HCT116 (cell line): ENCODE results near the gene MFN2. TPM values are rescaled to one million over a fixed set of nuclear protein-coding genes. Genes with fewer than 3 reads are reported as not detected.

ENCODE experiments used
- ATAC-seq: fragments of 200-7000 bp; cut with Tn5 transposase; 2 replicates; pipeline ENCODE4 v1.9.1; 2020; ENCODE audit warnings: mild to moderate bottlenecking, moderate library complexity
- BruUV-seq: library from RNA; stranded (reverse); fragments of 400-500 nt; replicated peaks from 2 replicates; lab custom pipeline; 2021; lab: Mats Ljungman, UMichigan
- CTCF ChIA-PET: fragments of 300-600 bp; sonication (Branson Sonifier 250); formaldehyde crosslinking; loops from one replicate; lab custom pipeline; 2021; ENCODE audit warnings: antibody characterized with exemption; lab: Charles Lee
- POLR2A ChIA-PET: fragments of 300-600, 350-600 bp; sonication (Branson Sonifier 250); formaldehyde crosslinking; loops from one replicate; lab custom pipeline; 2021; ENCODE audit warnings: antibody characterized with exemption; lab: Charles Lee
- RAD21 ChIA-PET, 2 experiments: fragments of 300-600 bp; sonication (Branson Sonifier 250); formaldehyde crosslinking; loops; one replicate each; lab custom pipeline; 2023; ENCODE audit warnings: low total read pairs in 2 of 2; ENCODE audit not compliant: uncharacterized antibody in 2 of 2, unreplicated experiment in 2 of 2, low non-redundant PET in 1 of 2; lab: Charles Lee
- DNase-seq: peaks from one replicate; pipeline ENCODE4 v3.0.0-alpha.2; 2010; ENCODE audit warnings: low read depth, low spot score
- H2AFZ ChIP-seq: fragments of 200-600 bp; shearing (Covaris generic), sonication (generic); 2 replicates; pipeline ENCODE4 v1.6.1; 2017; ENCODE audit warnings: low read depth, mixed run types, mixed read lengths, antibody characterized with exemption, low read length; ENCODE audit not compliant: poor library complexity, severe bottlenecking
- H3K27ac ChIP-seq: 2 replicates; pipeline ENCODE4 v1.5.1; 2012; ENCODE audit warnings: low read depth, low read length
- H3K27me3 ChIP-seq: fragments of 200-600 bp; sonication (generic); 2 replicates; pipeline ENCODE4 v1.6.1; 2016; ENCODE audit warnings: mixed run types, low read length, mixed read lengths; ENCODE audit not compliant: insufficient read depth
- H3K36me3 ChIP-seq, 2 experiments: fragments of 200-500 bp in 1 of 2; fragments of 200-600 bp in 1 of 2; sonication (Bioruptor generic) in 1 of 2; sonication (generic) in 1 of 2; 2 replicates each; pipeline versions ENCODE4 v1.5.1 to v1.6.1; 2014 to 2016; ENCODE audit warnings: low read length in 2 of 2, inconsistent platforms in 1 of 2, mixed read lengths in 1 of 2, mixed run types in 1 of 2; ENCODE audit not compliant: insufficient read depth in 2 of 2, control insufficient read depth in 1 of 2
- H3K4me1 ChIP-seq, 2 experiments: fragments of 200-600 bp in 1 of 2; sonication (generic) in 1 of 2; 2 replicates each; pipeline versions ENCODE4 v1.5.1 to v1.6.1; 2012 to 2017; ENCODE audit warnings: low read length in 2 of 2, inconsistent platforms in 1 of 2, mild to moderate bottlenecking in 1 of 2, mixed read lengths in 1 of 2, mixed run types in 1 of 2, moderate library complexity in 1 of 2; ENCODE audit not compliant: insufficient read depth in 2 of 2, control insufficient read depth in 1 of 2
- H3K4me2 ChIP-seq: fragments of 200-600 bp; sonication (generic); 2 replicates; pipeline ENCODE4 v1.6.1; 2017; ENCODE audit warnings: mixed run types, low read length, mixed read lengths
- H3K4me3 ChIP-seq, 2 experiments: fragments of 200-600 bp in 1 of 2; sonication (generic) in 1 of 2; replicated peaks in 1 of 2; 2 replicates each; pipeline ENCODE4 v1.5.1; 2011 to 2016; ENCODE audit warnings: low read length in 2 of 2, control low read depth in 1 of 2, low read depth in 1 of 2, mild to moderate bottlenecking in 1 of 2, mixed read lengths in 1 of 2, mixed run types in 1 of 2
- H3K79me2 ChIP-seq: fragments of 200-600 bp; sonication (generic); 2 replicates; pipeline ENCODE4 v1.6.1; 2017; ENCODE audit warnings: mild to moderate bottlenecking, mixed run types, low read length, moderate library complexity, mixed read lengths; ENCODE audit not compliant: insufficient read depth
- H3K9ac ChIP-seq: fragments of 200-600 bp; sonication (generic); 2 replicates; pipeline ENCODE4 v1.6.1; 2016; ENCODE audit warnings: low read length, mixed read lengths
- H3K9me2 ChIP-seq: fragments of 200-600 bp; sonication (generic), shearing (Covaris generic); 2 replicates; pipeline ENCODE4 v1.6.1; 2017; ENCODE audit warnings: mixed run types, mild to moderate bottlenecking, moderate library complexity; ENCODE audit not compliant: insufficient read depth
- H3K9me3 ChIP-seq, 2 experiments: fragments of 200-500 bp in 1 of 2; fragments of 200-600 bp in 1 of 2; sonication (Bioruptor generic) in 1 of 2; sonication (generic) in 1 of 2; 2 replicates each; pipeline ENCODE4 v1.6.1; 2014 to 2017; ENCODE audit warnings: low read length in 2 of 2, mixed read lengths in 2 of 2, inconsistent platforms in 1 of 2, low read depth in 1 of 2, mild to moderate bottlenecking in 1 of 2, mixed run types in 1 of 2, moderate library complexity in 1 of 2; ENCODE audit not compliant: control insufficient read depth in 1 of 2, insufficient read depth in 1 of 2
- H4K20me1 ChIP-seq: fragments of 200-600 bp; sonication (generic), shearing (Covaris generic); 2 replicates; pipeline ENCODE4 v1.6.1; 2017; ENCODE audit warnings: mixed run types, mild to moderate bottlenecking, moderate library complexity; ENCODE audit not compliant: insufficient read depth
- POLR2A ChIP-seq: IDR thresholded peaks from 2 replicates; pipeline ENCODE4 v1.7.0; 2011; ENCODE audit warnings: borderline replicate concordance; ENCODE audit not compliant: insufficient read depth, insufficient read length; ENCODE audit errors: extremely low read depth
- intact Hi-C: fragments of 100-400 bp; cut with micrococcal nuclease; formaldehyde crosslinking; loops from 2 replicates; pipeline ENCODE4 v1.10.0; 2022
- total RNA-seq: library from RNA; stranded (reverse); gene quantifications from one replicate; pipeline ENCODE4 v1.2.1, GENCODE V29; 2021; ENCODE audit not compliant: unreplicated experiment
- TF ChIP-seq, protein P1 (sequence below), 3 experiments: fragments of 200-600 bp in 1 of 3; sonication (generic) in 1 of 3; IDR thresholded peaks in 2 of 3; conservative IDR thresholded peaks in 1 of 3; 2 replicates each; pipeline ENCODE4 v1.5.1; 2012 to 2017; ENCODE audit warnings: low read depth in 2 of 3, low read length in 2 of 3, antibody characterized with exemption in 1 of 3, borderline replicate concordance in 1 of 3, control low read depth in 1 of 3, mild to moderate bottlenecking in 1 of 3, mixed read lengths in 1 of 3, mixed run types in 1 of 3, moderate library complexity in 1 of 3; ENCODE audit not compliant: insufficient read depth in 1 of 3

MFN2 gene
- total RNA-seq, 1 experiment from 2014 or later = 83.0 TPM

- CTCF ChIA-PET = no interaction called here
Measured at GRCh38 chr1:12052997-12053686, 72.9 kb downstream of the MFN2 start.

More at GRCh38 chr1:12052997-12053686, 72.9 kb downstream of the MFN2 start:
- H3K4me3 ChIP-seq = no peak overlapping the region
- H3K27ac ChIP-seq = no peak overlapping the region
- H3K9me3 ChIP-seq = no peaks in the 10 kb centered on the region
- DNase-seq (no peak), ATAC-seq (no peak)
- intact Hi-C loops = no loop called here
- H3K4me1 ChIP-seq = peaks cover 11 to 25% of the 10 kb centered on the region in 2 experiments
- H3K9ac ChIP-seq = no peak overlapping the region
- no peak overlapping the region for H3K4me2 ChIP-seq
- H2AFZ ChIP-seq = no peak overlapping the region
- no peaks in the 10 kb centered on the region for H3K36me3 ChIP-seq
- ChIA-PET POLR2A (no interaction called here), RAD21 (no interaction called here)
- no peak for TF ChIP-seq POLR2A
- TF ChIP-seq, protein P1, sequence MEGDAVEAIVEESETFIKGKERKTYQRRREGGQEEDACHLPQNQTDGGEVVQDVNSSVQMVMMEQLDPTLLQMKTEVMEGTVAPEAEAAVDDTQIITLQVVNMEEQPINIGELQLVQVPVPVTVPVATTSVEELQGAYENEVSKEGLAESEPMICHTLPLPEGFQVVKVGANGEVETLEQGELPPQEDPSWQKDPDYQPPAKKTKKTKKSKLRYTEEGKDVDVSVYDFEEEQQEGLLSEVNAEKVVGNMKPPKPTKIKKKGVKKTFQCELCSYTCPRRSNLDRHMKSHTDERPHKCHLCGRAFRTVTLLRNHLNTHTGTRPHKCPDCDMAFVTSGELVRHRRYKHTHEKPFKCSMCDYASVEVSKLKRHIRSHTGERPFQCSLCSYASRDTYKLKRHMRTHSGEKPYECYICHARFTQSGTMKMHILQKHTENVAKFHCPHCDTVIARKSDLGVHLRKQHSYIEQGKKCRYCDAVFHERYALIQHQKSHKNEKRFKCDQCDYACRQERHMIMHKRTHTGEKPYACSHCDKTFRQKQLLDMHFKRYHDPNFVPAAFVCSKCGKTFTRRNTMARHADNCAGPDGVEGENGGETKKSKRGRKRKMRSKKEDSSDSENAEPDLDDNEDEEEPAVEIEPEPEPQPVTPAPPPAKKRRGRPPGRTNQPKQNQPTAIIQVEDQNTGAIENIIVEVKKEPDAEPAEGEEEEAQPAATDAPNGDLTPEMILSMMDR (IDR thresholded peaks at IDR 0.05 in 2 of 3, conservative IDR thresholded peaks at IDR 0.05 in 1 of 3; ENCODE audit: borderline replicate concordance in 1 of 3, insufficient read depth in 1 of 3, low read depth in 2 of 3, low read length in 2 of 3) = 0 out of 6 replicates have a peak, but pooled peaks of 2 of the 3 experiments have one; percentile 7 to 11
- H3K79me2 ChIP-seq = no peaks in the 10 kb centered on the region
- no peaks in the 10 kb centered on the region for H3K9me2 ChIP-seq
- no peaks in the 10 kb centered on the region for H4K20me1 ChIP-seq
- no peaks in the 10 kb centered on the region for H3K27me3 ChIP-seq
- no TSS peak for BruUV-seq
